Panc1 (cell line): Measurements from ENCODE around the gene TREML2. TPM values are rescaled to one million over a fixed set of nuclear protein-coding genes. Genes with fewer than 3 reads are reported as not detected.

Experiments used
- ATAC-seq: fragments of 200-7000 bp; cut with Tn5 transposase; 2 replicates; pipeline ENCODE4 v1.9.1; 2020; ENCODE audit warnings: mild to moderate bottlenecking, moderate library complexity
- BruUV-seq: library from RNA; stranded (reverse); fragments of 400-500 nt; replicated peaks from 2 replicates; lab custom pipeline; 2021; lab: Mats Ljungman, UMichigan
- CTCF ChIA-PET: fragments of 300-600 bp; sonication (Branson Sonifier 250); formaldehyde crosslinking; loops from one replicate; lab custom pipeline; 2022; ENCODE audit warnings: antibody characterized with exemption; lab: Charles Lee
- POLR2A ChIA-PET: fragments of 300-600 bp; sonication (Branson Sonifier 250); formaldehyde crosslinking; loops from one replicate; lab custom pipeline; 2022; ENCODE audit warnings: antibody characterized with exemption; lab: Charles Lee
- DNase-seq: peaks from one replicate; pipeline ENCODE4 v3.0.0-alpha.2; 2010; ENCODE audit warnings: low read depth, low spot score
- H3K27ac ChIP-seq: 2 replicates; pipeline ENCODE4 v1.5.1; 2011; ENCODE audit warnings: mild to moderate bottlenecking, low read length, inconsistent platforms
- H3K27me3 ChIP-seq: fragments of 200-500 bp; sonication (Bioruptor generic); 2 replicates; pipeline ENCODE4 v1.6.0; 2014; ENCODE audit warnings: low read length, inconsistent platforms; ENCODE audit not compliant: control insufficient read depth, insufficient read depth
- H3K36me3 ChIP-seq: fragments of 200-500 bp; sonication (Bioruptor generic); 2 replicates; pipeline ENCODE4 v1.5.1; 2014; ENCODE audit warnings: inconsistent platforms, mild to moderate bottlenecking, low read length, moderate library complexity; ENCODE audit not compliant: control insufficient read depth, insufficient read depth
- H3K4me1 ChIP-seq: 2 replicates; pipeline ENCODE4 v1.5.1; 2011; ENCODE audit warnings: inconsistent platforms, mild to moderate bottlenecking, low read length, moderate library complexity; ENCODE audit not compliant: control insufficient read depth, insufficient read depth
- H3K4me3 ChIP-seq, 2 experiments: 2 replicates each; pipeline ENCODE4 v1.5.1; 2011 to 2012; ENCODE audit warnings: low read depth in 2 of 2, low read length in 2 of 2, mild to moderate bottlenecking in 2 of 2, inconsistent platforms in 1 of 2, moderate library complexity in 1 of 2
- H3K9me3 ChIP-seq: fragments of 200-500 bp; sonication (Bioruptor generic); 2 replicates; pipeline ENCODE4 v1.5.1; 2014; ENCODE audit warnings: low read depth, mild to moderate bottlenecking, inconsistent platforms, low read length, moderate library complexity; ENCODE audit not compliant: control insufficient read depth, insufficient read depth
- CTCF ChIP-seq: fragments of 450-650 bp; IDR thresholded peaks from 2 replicates; pipeline ENCODE4 v1.5.1; 2017; ENCODE audit warnings: mild to moderate bottlenecking
- POLR2AphosphoS5 ChIP-seq: IDR thresholded peaks from 2 replicates; pipeline ENCODE4 v1.6.1; 2012; ENCODE audit warnings: mild to moderate bottlenecking, low read depth, low read length, moderate library complexity
- SIN3A ChIP-seq: IDR thresholded peaks from 2 replicates; pipeline ENCODE4 v1.6.1; 2012; ENCODE audit warnings: low read depth, mild to moderate bottlenecking, low read length, moderate library complexity, borderline replicate concordance; ENCODE audit not compliant: insufficient read depth
- TCF7L2 ChIP-seq: IDR thresholded peaks from 2 replicates; pipeline ENCODE4 v1.6.1; 2011; ENCODE audit warnings: mild to moderate bottlenecking, low read depth, low read length, inconsistent platforms
- in situ Hi-C: cut with HindIII; loops from 2 replicates; pipeline ENCODE4 v1.10.0; 2016; ENCODE audit warnings: low sequenced_read_pairs, low pct_unique_long_range_greater_than_20kb
- intact Hi-C: fragments of 100-400 bp; cut with micrococcal nuclease; formaldehyde crosslinking; loops from one replicate; pipeline ENCODE4 v1.10.0; 2022; ENCODE audit not compliant: unreplicated experiment
- total RNA-seq: library from RNA; stranded (reverse); gene quantifications from one replicate; pipeline ENCODE4 v1.2.1, GENCODE V29; 2021; ENCODE audit not compliant: unreplicated experiment
- TF ChIP-seq, protein P1 (sequence below), 2 experiments: IDR thresholded peaks; 2 replicates each; pipeline ENCODE4 v1.6.1; 2011 to 2012; ENCODE audit warnings: low read depth in 2 of 2, control low read depth in 1 of 2, low read length in 1 of 2, mild to moderate bottlenecking in 1 of 2, moderate library complexity in 1 of 2; ENCODE audit not compliant: insufficient read depth in 1 of 2

TREML2 gene
- total RNA-seq, 1 experiment from 2014 or later: not detected

DNA sequence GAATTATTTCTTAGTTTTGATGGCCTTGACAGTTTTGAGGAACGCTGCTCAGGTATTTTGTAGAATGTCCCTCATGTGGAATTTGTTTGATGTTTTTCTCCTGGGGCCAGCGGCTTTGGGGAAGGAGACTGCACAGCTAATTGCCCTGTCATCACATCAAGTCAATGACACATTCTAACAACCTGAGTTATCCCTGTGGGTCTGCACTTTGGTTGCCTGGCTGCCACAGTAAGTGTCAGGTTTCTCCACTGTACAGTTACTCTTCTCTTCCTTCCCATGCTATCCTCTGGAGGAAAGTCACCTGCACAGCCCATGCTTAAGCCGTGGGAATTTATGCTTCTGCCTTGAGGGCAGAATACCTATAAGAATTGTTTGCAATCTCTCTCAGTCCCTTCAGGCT lies 25.8 kb upstream of the TREML2 start:
- H3K27ac ChIP-seq: no peak overlapping the region
- H3K27me3 ChIP-seq: peaks cover 18% of the 10 kb centered on the region
- no peak for TF ChIP-seq CTCF
- no peak for TF ChIP-seq TCF7L2
- no peak for TF ChIP-seq SIN3A
- no peak for TF ChIP-seq POLR2AphosphoS5
- TF ChIP-seq, protein P1, sequence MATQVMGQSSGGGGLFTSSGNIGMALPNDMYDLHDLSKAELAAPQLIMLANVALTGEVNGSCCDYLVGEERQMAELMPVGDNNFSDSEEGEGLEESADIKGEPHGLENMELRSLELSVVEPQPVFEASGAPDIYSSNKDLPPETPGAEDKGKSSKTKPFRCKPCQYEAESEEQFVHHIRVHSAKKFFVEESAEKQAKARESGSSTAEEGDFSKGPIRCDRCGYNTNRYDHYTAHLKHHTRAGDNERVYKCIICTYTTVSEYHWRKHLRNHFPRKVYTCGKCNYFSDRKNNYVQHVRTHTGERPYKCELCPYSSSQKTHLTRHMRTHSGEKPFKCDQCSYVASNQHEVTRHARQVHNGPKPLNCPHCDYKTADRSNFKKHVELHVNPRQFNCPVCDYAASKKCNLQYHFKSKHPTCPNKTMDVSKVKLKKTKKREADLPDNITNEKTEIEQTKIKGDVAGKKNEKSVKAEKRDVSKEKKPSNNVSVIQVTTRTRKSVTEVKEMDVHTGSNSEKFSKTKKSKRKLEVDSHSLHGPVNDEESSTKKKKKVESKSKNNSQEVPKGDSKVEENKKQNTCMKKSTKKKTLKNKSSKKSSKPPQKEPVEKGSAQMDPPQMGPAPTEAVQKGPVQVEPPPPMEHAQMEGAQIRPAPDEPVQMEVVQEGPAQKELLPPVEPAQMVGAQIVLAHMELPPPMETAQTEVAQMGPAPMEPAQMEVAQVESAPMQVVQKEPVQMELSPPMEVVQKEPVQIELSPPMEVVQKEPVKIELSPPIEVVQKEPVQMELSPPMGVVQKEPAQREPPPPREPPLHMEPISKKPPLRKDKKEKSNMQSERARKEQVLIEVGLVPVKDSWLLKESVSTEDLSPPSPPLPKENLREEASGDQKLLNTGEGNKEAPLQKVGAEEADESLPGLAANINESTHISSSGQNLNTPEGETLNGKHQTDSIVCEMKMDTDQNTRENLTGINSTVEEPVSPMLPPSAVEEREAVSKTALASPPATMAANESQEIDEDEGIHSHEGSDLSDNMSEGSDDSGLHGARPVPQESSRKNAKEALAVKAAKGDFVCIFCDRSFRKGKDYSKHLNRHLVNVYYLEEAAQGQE (IDR thresholded peaks at IDR 0.05; ENCODE audit: insufficient read depth in 1 of 2, low read depth in 2 of 2, low read length in 1 of 2): no peak
- H3K9me3 ChIP-seq: no peaks in the 10 kb centered on the region
- ChIA-PET CTCF (no interaction called here), POLR2A (no interaction called here)
- H3K36me3 ChIP-seq: no peaks in the 10 kb centered on the region
- DNase-seq: no peak
- no peaks in the 10 kb centered on the region for H3K4me1 ChIP-seq
- no peak for ATAC-seq
- no TSS peak for BruUV-seq
- no peak overlapping the region for H3K4me3 ChIP-seq
- intact Hi-C loops: no loop called here
- in situ Hi-C loops: no loop called here

DNA sequence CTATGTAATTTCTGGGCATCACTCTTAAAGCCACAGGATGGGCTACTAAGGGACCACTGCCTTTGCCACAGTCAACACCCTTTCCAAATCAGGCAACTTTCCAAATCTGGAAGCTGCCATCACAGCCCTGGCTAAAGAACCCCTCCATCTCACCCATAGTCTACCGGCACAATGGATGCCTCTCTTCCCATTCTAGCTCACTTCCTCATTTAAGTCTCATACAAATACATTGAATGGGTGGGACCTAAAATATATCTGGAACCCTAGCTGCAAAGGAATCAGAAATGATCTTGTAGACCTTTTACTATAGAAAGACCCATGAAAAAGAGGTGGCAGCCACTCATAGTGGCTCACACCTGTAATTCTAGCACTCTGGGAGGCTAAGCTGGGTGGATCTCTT lies 23.9 kb upstream of the TREML2 start:
- no peak overlapping the region for H3K27ac ChIP-seq
- POLR2A ChIA-PET: no interaction called here
- TF ChIP-seq POLR2AphosphoS5 (no peak), CTCF (no peak), TCF7L2 (no peak), SIN3A (no peak)
- TF ChIP-seq, protein P1 (IDR thresholded peaks at IDR 0.05; ENCODE audit: insufficient read depth in 1 of 2, low read depth in 2 of 2, low read length in 1 of 2): no peak
- no peaks in the 10 kb centered on the region for H3K36me3 ChIP-seq
- no peaks in the 10 kb centered on the region for H3K4me1 ChIP-seq
- H3K4me3 ChIP-seq: no peak overlapping the region
- in situ Hi-C loops: no loop called here
- CTCF ChIA-PET: no interaction called here
- no TSS peak for BruUV-seq
- H3K27me3 ChIP-seq: peaks cover 12% of the 10 kb centered on the region
- no peak for DNase-seq
- H3K9me3 ChIP-seq: no peaks in the 10 kb centered on the region
- intact Hi-C loops: no loop called here
- no peak for ATAC-seq
